Measurements from ENCODE around the gene NAA38. TPM values are rescaled to one million over a fixed set of nuclear protein-coding genes. Genes with fewer than 3 reads are reported as not detected.
A peak's percentile ranks its signal among the peaks of the same experiment; 100 is the strongest.

The NAA38 gene
- total RNA-seq, 4 donors from 2014 or later = 45.2 to 80.1 (median 74.8) TPM

- Histone ChIP-seq H3K27ac (peak overlapping the region; percentile 97 to 99 (median 98)), H3K4me1 (peaks cover 34 to 92% (median 50%) of the 10 kb centered on the region in 3 donors), H3K9me3 (no peaks in the 10 kb centered on the region), H3K4me3 (peak overlapping the region in 1 of 4 donors; percentile 82), H3K36me3 (peaks cover 0 to 8% (median 0%) of the 10 kb centered on the region in 3 donors), H3K27me3 (no peaks in the 10 kb centered on the region)
- DNase-seq = no peak
- intact Hi-C loops (cut with DNase I) = no loop called here
- no peak for TF ChIP-seq POLR2A (IDR thresholded peaks at IDR 0.05)
- TF ChIP-seq, protein P1, sequence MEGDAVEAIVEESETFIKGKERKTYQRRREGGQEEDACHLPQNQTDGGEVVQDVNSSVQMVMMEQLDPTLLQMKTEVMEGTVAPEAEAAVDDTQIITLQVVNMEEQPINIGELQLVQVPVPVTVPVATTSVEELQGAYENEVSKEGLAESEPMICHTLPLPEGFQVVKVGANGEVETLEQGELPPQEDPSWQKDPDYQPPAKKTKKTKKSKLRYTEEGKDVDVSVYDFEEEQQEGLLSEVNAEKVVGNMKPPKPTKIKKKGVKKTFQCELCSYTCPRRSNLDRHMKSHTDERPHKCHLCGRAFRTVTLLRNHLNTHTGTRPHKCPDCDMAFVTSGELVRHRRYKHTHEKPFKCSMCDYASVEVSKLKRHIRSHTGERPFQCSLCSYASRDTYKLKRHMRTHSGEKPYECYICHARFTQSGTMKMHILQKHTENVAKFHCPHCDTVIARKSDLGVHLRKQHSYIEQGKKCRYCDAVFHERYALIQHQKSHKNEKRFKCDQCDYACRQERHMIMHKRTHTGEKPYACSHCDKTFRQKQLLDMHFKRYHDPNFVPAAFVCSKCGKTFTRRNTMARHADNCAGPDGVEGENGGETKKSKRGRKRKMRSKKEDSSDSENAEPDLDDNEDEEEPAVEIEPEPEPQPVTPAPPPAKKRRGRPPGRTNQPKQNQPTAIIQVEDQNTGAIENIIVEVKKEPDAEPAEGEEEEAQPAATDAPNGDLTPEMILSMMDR (IDR thresholded peaks at IDR 0.05) = no peak
- WGBS, 2 donors = 46 to 76% methylated on average over 5 of the region's 6 CpGs
Observed at GRCh38 chr17:7839190-7839875, 18.0 kb downstream of the NAA38 start.

- peaks cover 0 to 8% (median 0%) of the 10 kb centered on the region in 3 donors for H3K36me3 ChIP-seq
- peak overlapping the region; percentile 97 to 99 (median 98) for H3K27ac ChIP-seq
- H3K9me3 ChIP-seq = no peaks in the 10 kb centered on the region
- intact Hi-C loops (cut with DNase I) = no loop called here
- no peak for DNase-seq
- peaks cover 37 to 90% (median 53%) of the 10 kb centered on the region in 3 donors for H3K4me1 ChIP-seq
- WGBS, 2 donors = 25 to 59% methylated on average over 4 to 6 of the region's 12 CpGs
- no peaks in the 10 kb centered on the region for H3K27me3 ChIP-seq
- peak overlapping the region in 3 of 4 donors; percentile 4 to 82 (median 67) for H3K4me3 ChIP-seq
- TF ChIP-seq, protein P1 (IDR thresholded peaks at IDR 0.05) = no peak
- no peak for TF ChIP-seq POLR2A (IDR thresholded peaks at IDR 0.05)
Observed at GRCh38 chr17:7838090-7839075, 19.0 kb downstream of the NAA38 start.

DNA sequence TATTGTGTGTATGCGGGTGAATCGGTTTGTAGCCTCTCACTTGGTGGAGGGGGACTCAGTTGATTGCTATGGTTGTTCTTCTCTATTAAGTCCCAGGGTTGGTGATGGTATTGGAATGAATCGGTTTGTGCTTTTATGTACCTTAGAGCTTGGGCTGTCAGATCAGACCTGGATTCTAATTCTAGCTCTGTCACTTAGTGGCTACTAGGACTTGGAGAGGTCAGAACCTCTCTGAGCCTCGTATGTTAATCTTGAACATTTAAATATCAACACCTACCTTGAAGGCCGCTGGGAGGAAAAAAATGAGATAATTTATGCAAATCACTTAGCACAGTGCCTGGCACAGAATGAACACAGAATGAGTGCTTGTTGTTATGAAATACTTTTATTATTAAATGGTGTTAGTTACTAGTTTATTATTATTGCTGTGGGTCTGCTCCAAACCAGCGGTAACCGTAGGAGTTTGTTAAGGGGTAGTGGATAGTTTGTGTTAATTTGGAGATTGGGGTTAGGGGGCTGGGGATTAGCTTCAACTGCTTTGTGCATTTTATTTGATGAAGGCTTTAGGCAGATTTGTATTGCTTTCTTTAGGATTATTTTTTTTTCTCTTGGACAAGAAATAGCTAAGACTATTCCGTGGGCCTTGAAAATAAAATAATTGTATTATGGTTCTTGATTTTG lies 19.8 kb downstream of the NAA38 start:
- peak overlapping the region in 3 of 4 donors; percentile 67 to 82 (median 72) for H3K4me3 ChIP-seq
- no peaks in the 10 kb centered on the region for H3K9me3 ChIP-seq
- intact Hi-C loops (cut with DNase I) = no loop called here

GRCh38 chr17:7836596-7837407 lies 20.6 kb downstream of the NAA38 start:
- no peak for DNase-seq
- intact Hi-C loops (cut with DNase I) = no loop called here
- 1% methylated on average over 10 to 14 of the region's 19 CpGs for WGBS, 2 donors
- TF ChIP-seq POLR2A (IDR thresholded peaks at IDR 0.05) = peak in 1 of 4 donors; percentile 8
- TF ChIP-seq, protein P1 (IDR thresholded peaks at IDR 0.05) = peak in 2 of 6 experiments; percentile 3 to 8
- Histone ChIP-seq H3K27ac (peak overlapping the region; percentile 97 to 99 (median 98)), H3K36me3 (peaks cover 0 to 8% (median 0%) of the 10 kb centered on the region in 3 donors), H3K4me1 (peaks cover 42 to 83% (median 55%) of the 10 kb centered on the region in 3 donors), H3K27me3 (no peaks in the 10 kb centered on the region), H3K9me3 (no peaks in the 10 kb centered on the region), H3K4me3 (peak overlapping the region; percentile 67 to 82 (median 77))

More for the DNA sequence above, 19.8 kb downstream of the NAA38 start:
- H3K27ac ChIP-seq = peak overlapping the region; percentile 97 to 99 (median 98)
- H3K27me3 ChIP-seq = no peaks in the 10 kb centered on the region
- DNase-seq = no peak
- TF ChIP-seq POLR2A (IDR thresholded peaks at IDR 0.05) = no peak
- TF ChIP-seq, protein P1 (IDR thresholded peaks at IDR 0.05) = no peak
- H3K4me1 ChIP-seq = peaks cover 42 to 88% (median 55%) of the 10 kb centered on the region in 3 donors
- peaks cover 0 to 8% (median 0%) of the 10 kb centered on the region in 3 donors for H3K36me3 ChIP-seq
- 8 to 9% methylated on average over 8 of the region's 8 CpGs for WGBS, 2 donors

Measured in esophagus squamous epithelium (tissue), 5 donors.